ENCODE results near the gene PIAS2.
A peak's percentile ranks its signal among the peaks of the same experiment; 100 is the strongest.
"Not testable (repeated sequence)": the region's sequence is repeated elsewhere in the genome, so short reads cannot be mapped to it uniquely, and the experiment has no call there.

Gene PIAS2, protein sequence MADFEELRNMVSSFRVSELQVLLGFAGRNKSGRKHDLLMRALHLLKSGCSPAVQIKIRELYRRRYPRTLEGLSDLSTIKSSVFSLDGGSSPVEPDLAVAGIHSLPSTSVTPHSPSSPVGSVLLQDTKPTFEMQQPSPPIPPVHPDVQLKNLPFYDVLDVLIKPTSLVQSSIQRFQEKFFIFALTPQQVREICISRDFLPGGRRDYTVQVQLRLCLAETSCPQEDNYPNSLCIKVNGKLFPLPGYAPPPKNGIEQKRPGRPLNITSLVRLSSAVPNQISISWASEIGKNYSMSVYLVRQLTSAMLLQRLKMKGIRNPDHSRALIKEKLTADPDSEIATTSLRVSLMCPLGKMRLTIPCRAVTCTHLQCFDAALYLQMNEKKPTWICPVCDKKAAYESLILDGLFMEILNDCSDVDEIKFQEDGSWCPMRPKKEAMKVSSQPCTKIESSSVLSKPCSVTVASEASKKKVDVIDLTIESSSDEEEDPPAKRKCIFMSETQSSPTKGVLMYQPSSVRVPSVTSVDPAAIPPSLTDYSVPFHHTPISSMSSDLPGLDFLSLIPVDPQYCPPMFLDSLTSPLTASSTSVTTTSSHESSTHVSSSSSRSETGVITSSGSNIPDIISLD

DNA sequence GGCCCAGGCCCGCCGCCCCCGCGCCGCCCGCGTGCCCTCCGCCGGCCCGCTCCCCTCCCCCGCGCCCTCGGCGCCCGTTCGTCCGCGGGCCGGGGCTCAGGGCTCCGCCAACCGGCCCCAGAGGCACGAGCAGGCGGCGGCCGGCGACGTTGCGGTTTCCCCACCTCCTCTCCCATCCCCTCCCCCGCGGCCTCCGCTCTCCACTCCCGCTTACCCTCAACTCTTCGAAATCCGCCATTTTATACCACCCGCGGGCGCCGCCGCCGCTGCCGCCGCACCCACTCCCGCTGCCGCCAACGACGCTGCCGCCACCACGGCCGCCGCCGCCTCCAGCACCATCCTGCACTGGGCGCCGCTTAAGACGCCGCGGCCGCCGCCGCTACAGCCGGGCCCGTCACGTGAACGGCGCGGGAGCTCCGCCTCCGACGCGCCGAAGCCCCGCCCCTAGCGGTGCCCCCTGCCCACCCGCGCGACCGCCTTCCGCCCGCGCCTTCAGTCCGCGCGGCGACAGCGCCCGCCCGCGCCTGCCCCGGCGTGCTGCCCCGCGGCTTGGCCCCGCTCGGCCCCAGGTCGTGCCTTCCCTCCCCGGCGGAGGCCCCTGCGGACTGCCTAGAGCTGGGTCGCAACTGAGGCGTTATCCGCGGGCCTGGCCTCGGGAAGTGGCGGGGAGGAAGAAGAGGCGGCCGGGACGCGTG is at the start of gene PIAS2, which contains the start of gene KATNAL2:
PIAS2 (minus strand) TSS at position 400 of the 695 bp plus-strand sequence; CDS start at position 238, 162 bp downstream.
KATNAL2 (plus strand) TSS at position 495 of the 695 bp plus-strand sequence. CDS start 29,271 bp downstream, outside the sequence.
- peak; percentile 55 for DNase-seq (ENCODE audit: low read depth)
- peak within 1 kb of the TSS; percentile 59 for H3K4me3 ChIP-seq (ENCODE audit: control insufficient read depth, low read depth, low read length)
- TF ChIP-seq, protein P1, sequence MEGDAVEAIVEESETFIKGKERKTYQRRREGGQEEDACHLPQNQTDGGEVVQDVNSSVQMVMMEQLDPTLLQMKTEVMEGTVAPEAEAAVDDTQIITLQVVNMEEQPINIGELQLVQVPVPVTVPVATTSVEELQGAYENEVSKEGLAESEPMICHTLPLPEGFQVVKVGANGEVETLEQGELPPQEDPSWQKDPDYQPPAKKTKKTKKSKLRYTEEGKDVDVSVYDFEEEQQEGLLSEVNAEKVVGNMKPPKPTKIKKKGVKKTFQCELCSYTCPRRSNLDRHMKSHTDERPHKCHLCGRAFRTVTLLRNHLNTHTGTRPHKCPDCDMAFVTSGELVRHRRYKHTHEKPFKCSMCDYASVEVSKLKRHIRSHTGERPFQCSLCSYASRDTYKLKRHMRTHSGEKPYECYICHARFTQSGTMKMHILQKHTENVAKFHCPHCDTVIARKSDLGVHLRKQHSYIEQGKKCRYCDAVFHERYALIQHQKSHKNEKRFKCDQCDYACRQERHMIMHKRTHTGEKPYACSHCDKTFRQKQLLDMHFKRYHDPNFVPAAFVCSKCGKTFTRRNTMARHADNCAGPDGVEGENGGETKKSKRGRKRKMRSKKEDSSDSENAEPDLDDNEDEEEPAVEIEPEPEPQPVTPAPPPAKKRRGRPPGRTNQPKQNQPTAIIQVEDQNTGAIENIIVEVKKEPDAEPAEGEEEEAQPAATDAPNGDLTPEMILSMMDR (conservative IDR thresholded peaks at IDR 0.05; ENCODE audit: control insufficient read depth, insufficient read depth, low read depth, low read length): no peak

DNA sequence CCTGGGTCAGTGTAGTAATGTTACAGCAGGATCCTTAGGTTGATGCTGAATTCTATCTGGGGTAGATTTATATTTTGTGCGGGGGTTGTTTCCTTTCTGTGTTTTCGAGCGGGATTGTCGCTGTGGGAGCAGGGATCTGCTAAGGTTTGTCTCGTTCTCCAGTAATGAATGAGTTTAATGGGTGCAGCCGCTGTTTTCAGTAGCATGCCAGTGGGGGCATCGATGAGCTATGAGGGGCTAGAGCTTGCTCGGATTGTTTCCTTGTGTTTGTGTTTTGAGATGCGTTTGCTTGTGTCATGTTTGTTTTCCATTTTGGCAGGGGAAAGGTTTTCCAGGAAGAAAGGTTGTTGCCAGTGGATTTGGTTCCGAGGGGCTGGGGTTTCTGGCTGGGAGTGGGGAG is 49.0 kb upstream of the PIAS2 start:
- H3K4me3 ChIP-seq (ENCODE audit: control insufficient read depth, low read depth, low read length); DNase-seq (ENCODE audit: low read depth): not testable (repeated sequence)

DNA sequence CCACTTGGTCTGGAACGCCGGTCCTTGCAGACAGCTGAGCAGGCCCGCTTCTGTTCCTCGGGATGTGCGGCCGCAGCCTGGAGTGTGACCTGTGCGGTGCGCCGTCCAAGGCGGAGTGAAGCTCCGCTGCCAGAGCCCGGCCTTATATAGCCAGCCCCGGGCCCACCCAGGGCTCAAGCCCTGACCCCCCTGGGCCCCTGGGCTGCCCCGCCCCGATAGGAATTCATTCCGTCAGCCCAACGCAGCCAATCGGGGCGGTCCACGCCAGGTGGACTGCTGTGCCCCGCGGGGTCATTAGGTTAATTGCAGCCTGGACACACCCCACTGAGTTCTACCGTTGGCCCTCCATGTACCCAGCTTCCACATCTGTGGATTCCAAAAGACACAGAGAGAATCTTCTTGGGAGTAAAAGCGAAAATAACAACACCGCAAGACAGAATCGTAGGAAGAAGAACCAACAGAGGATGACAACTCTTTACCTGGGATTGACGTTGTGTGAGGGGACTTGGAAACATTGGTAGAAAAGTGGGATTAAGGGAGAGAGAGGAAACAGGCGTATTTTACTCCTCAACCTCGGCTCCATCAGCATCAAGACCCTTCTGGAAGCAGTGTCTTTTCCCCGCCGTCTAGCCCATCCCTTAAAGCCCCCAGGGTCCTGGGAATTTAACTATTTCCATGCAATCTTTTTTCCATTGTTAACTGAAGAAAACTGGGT is 47.4 kb upstream of the PIAS2 start:
- not testable (repeated sequence) for H3K4me3 ChIP-seq (ENCODE audit: control insufficient read depth, low read depth, low read length); DNase-seq (ENCODE audit: low read depth)

DNA sequence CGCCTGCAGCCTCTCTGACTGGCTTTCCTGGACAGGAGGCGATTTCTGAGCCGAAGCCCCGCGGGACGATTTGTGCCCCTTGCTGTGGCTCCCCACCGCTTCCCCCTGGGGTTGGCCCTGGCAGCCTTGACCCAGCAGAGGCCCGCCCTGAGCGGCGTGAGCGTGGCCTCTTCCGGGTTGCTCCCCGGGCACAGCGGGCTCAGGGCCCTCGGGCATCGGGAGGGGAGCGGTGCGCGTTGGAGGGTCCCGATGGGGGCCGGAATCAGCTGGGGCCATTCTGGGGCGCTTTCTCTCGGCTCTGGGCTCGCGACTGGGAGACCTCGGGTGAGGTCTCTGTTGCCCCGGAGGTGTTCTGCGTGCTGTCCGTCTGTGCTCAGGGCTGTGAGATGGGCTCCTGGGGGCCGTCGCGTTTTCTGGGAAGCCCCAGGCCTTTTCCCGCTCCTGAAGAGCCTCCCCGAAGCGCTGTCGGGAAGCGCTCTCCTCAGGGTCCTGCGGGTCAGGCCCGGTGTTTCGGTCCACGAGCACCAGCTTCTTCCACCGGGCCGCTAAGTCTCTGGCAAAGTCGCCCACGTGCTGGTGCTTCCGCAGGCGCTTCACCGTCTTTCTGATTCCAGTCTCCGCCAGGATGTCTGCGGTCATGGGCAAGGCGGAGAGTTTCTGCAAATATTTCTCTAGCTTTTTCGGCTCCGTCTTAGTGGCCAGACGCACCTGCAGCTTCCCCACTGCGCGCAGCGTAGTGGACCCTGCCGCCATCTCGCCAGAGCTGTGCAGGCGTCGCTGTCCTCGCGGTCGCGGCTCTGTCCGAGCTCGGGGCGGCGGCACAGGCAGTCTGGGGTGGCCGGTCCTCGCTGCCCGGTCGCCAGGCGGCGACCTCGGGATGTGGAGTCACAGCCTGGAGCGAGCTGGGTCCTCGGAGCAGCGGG is 46.6 kb upstream of the PIAS2 start:
- not testable (repeated sequence) for DNase-seq (ENCODE audit: low read depth); H3K4me3 ChIP-seq (ENCODE audit: control insufficient read depth, low read depth, low read length)

DNA sequence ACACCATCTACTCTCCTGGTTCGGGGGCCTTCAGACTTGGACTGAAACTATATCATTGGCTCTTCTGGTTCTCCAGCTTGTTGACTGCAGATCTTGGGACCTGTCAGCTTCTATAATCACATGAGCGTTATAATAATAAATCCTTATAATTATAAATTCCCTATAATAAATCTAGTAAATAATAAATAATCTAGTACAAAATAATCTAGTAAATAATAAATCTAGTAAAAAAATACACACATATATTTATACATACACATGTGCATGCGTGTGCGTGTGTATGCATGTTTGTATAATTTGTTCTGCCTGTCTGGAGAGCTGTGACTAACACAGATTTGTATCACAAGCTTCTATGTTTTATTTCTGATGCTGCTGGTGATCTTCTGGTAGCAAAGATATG is 40.9 kb upstream of the PIAS2 start:
- no peak overlapping the region for H3K4me3 ChIP-seq (ENCODE audit: control insufficient read depth, low read depth, low read length)
- TF ChIP-seq, protein P1 (conservative IDR thresholded peaks at IDR 0.05; ENCODE audit: control insufficient read depth, insufficient read depth, low read depth, low read length): no peak
- no peak for DNase-seq (ENCODE audit: low read depth)

DNA sequence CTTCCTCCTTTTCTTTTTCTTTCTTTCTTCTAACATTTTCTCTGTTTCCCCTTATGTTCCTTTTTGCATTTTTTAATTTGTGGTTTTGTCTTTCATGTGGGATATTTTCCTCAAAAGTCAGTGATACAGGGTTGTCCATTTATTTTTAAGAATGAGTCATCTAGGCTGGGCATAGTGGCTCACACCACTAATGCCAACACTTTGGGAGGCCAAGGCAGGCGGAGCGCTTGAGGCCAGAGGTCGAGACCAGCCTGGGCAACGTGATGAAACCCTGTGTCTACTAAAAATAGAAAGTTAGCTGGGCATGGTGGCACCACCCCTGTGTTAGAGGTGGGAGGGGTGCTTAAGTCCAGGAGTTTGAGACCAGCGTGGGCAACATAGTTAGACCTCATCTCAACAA is 35.9 kb upstream of the PIAS2 start:
- TF ChIP-seq, protein P1 (conservative IDR thresholded peaks at IDR 0.05; ENCODE audit: control insufficient read depth, insufficient read depth, low read depth, low read length): no peak
- DNase-seq (ENCODE audit: low read depth): no peak

DNA sequence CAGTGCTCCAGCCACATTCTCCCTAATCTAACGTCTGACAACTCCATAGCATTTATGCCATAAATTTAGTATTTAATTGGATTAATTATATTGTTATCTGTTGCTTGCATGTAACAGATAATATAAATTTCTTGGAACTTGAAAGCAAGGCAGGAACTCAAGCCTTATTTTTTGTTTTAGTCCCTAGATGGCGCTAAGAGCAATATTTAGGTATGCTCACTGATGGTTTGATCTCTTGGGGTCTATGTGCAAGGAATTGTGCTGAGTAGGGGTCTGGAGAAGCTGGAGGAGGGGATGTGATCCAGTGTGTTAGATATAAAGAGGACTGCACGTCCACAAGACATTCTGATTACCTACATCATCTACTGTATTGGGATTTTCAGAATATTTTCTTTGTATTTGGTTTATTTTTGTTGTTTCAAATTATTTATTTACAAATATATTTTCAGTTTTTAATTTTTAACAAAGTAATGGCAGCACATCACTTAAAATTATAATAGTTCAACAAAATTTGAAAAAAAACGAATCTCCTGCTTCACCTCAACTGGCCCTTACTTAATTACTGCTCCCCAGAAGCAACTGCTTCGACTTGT is 32.9 kb upstream of the PIAS2 start:
- H3K4me3 ChIP-seq (ENCODE audit: control insufficient read depth, low read depth, low read length): no peak overlapping the region
- TF ChIP-seq, protein P1 (conservative IDR thresholded peaks at IDR 0.05; ENCODE audit: control insufficient read depth, insufficient read depth, low read depth, low read length): peak; percentile 61
- no peak for DNase-seq (ENCODE audit: low read depth)

More for the DNA sequence above, 35.9 kb upstream of the PIAS2 start:
- H3K4me3 ChIP-seq (ENCODE audit: control insufficient read depth, low read depth, low read length): no peak overlapping the region

Data from fibroblast of mammary gland (primary cell).